GM21723 (cell line): ENCODE results near the gene IDS.
"Not testable (repeated sequence)": the region's sequence is repeated elsewhere in the genome, so short reads cannot be mapped to it uniquely, and the experiment has no call there.

Source experiments
- ATAC-seq: cut with Tn5 transposase; IDR thresholded peaks from one replicate; pipeline ENCODE4 v1.9.1; 2021; ENCODE audit warnings: mild to moderate bottlenecking, moderate library complexity; ENCODE audit not compliant: unreplicated experiment

IDS gene

DNA sequence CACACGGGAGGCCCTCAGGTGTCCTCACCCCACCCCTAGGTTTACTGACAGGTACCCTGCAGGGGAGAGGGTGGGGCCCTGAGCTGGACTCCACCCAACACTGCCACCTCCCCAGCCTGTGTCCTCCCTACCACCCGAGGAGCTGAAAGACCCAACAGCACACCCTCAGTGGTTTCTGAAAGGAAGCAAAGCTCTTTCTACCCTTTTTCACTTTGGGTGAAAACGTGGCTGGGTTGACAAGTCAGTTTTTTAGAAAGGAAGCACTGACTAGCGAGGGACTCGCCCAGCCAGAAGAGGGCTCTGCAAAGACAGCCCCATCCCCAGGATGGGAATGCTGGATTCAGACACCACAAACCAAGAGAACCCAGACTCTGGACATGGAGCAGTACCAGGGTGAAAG is 2.2 kb downstream of the IDS start:
- ATAC-seq = not testable (repeated sequence)

DNA sequence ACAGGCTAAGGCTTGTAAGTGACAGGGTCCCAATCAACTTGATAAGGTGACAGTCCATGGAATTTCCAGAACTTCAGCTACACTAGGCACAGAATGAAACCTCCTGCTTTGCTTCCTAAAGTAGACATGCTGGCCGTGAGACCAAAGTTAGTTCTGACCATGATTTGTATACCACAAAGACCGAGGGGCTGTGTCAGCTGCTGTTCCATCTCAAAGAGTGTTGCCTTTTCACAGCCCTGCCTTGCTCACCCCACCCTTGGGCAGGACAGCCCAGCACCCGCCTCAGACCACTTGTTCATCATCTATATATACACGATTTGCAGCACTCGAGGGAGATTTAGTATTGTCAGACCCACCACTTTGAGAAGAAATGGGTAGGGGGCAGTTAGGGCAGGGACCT is 5.3 kb downstream of the IDS start:
- ATAC-seq = no peak

DNA sequence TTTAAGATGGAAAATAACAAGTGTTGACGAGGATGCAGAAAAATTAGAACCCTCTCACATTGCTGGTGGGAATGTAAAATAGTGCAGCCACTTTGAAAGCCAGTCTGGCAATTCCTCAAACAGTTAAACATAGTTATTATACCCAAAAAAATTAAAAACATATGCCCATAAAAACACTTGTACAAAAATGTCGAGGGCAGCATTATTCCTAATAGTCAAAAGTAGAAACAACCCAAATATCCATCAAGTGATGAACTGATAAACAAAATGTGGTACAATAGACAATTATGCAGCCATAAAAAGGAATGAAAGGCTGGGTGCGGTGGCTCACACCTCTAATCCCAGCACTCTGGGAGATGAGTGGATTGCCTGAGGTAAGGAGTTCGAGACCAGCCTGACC is 6.3 kb downstream of the IDS start:
- ATAC-seq = no peak

DNA sequence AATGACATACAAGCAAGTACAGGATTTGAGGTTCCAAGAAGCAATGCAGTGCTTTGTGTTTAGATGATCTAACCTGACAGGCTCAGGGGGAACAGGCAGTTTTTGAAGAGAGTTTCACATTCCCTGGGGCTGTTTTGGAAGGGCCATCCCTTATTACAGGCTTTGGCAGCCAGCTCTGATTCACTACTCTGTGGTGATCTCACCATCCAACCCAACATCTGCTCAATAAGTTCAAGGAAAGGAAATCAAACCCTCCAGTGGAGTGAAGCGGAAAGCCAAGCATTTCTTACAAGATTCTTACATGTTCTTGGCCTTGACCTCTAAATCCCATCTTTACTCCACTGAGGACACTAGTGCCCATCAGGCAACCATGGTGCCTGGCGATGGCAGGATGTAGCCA is 7.5 kb downstream of the IDS start:
- ATAC-seq = no peak

DNA sequence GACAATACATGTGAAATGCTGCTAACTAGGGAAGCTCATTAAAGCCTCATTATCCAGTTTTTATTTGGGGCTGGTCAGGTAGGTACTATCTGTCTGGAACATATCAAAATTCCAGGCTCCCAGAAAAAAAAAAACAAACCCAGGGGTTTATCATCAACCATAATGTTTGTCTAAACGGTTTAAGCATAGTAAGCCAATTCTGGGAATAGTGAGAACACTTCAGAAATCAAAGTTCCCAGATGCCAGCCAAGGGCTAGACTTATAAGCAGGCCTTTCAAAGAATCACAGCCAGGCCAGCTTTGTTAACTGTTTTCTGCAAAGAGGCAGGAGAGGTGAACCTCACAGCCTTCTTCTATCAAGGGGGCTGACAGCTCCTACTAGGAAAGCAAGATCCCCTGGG is 8.1 kb downstream of the IDS start:
- no peak for ATAC-seq

DNA sequence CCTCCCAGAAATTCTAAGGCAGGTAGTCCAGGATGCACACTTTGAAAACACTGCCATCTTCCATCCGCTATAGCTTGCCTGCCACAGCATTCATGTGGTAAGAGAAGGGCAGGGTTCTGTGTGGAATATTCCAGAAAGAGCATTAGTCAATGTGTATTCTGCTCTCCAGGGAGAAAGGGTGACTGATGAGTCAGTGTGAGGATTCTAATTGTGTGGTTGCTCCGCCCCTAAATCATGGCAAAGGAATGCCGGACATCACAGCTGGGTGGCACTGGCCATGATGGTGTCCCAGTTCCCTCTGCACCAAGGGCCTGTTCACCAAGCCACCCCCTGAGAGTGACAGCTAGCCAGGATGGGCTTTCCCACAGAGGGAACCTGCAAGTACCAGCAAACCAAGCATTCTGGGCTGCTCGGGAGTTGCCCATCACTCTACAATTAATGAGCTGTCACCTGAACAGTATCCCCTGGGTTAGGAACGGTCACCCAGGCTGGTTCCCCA is 9.5 kb downstream of the IDS start:
- ATAC-seq = no peak

DNA sequence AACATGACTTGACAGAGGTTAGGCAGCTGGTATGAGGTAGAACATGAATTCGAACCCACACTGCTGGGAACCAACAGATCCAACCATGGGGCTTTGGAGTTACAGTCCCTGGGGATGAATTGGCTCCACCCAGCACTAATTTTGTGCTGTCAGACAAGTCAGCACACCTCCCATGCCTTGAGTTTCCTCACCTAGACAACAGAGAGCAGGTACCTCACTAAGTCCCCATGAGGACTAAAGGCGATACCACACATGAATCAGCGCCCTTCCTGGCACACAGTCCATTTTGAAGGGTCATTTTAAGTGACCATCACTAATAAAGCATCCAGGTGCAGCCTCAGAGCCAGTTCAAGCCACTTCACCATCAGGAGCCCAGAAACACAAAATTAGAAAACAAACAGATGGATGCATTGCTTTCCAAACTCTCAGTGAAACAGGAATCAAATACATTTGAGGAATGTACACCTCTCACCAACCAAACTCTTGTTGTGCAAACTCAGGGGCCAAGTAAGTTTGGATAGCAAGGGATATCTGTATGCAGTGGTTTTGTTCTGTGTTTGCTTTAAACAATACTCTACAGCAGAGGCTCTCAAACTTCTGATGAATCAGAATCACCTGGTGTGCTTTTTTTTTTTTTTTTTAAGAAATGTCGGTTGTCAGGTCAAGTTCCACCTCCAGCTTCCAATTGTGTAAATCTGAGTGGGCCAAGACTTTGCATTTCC is 10.1 kb downstream of the IDS start:
- ATAC-seq = no peak

DNA sequence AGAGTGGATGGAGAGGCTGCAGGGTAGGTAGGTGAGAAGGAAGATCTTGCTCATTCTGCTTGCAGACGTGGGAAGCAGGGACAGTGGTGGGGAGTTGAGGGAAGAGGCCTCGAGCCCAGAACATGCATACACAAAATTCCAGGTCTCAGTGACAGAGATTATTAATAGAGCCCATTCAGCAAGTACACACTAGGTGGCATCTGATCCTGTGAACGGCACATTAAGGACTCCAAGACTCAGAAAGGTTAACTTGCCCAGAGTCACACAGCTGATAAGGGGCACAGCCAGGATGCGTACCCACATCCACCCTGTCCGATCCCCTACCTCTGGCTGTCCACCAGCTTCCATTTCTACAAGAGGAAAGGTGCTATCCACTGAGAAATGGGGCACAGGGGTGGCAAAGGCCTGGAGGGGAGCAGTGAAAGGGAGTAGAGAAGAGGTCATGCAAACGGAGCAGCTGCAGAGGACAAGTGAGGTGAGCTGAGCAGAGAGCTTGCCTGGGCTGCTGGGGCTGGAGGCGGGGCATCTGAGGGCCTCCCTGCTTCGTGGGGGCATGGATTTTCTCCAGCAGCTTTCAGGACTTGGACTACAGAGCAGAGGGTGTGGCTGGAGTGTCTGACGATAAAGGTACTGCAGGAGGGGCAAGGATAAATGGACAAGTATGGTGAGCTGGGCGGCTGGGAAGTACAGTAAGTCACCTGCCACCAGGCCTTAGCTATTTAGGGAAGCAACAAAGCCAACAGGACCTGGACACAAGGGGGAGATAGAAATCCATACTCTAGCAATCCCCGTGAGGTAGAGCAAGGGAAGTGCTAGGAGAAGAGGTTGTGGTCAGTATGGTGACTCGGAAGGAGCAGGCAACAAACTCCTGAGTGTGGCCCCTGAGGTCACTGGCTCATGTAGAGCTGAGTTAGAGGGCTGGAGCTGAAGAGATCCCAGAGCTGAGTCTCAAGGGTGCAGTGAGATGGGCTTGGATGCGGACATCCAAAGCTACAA is 11.2 kb downstream of the IDS start:
- no peak for ATAC-seq

DNA sequence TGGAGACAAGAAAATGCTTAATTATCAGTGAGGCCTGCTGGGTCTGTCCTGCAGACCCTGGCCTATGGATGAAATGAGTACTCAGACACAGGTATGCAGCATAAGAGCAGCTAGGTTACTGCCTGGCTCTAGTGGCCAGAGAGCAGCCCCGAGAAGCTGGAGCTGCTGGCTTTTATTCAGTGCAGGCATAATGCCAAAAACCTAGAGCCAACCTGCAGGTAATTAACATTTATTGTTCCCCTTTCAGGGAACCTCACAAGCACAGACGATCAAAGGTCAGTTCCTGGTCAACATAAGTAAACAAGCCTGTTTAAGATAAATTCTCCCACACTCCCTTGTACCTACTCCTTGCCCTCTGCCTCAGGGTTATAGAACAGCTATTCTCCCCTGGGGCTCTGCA is 13.3 kb downstream of the IDS start:
- ATAC-seq = no peak

DNA sequence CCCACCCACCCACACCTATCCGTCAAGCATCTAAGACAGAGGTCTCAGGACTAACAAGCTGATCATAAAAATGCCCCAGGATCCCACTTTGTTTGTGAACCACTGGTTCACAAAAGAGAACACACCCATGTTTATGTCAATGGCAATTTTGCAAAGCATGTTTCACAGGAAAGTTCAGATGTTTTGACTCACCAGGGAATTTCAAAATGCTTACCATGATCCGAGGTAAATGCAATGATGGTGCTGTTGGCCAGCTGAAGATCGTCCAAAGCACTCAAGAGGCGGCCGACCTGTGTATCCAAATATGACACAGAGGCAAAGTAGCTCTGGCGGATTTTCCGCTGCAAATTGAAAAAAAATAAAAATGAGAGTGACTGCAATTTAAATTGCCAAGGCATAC is 15.0 kb downstream of the IDS start:
- ATAC-seq = no peak

DNA sequence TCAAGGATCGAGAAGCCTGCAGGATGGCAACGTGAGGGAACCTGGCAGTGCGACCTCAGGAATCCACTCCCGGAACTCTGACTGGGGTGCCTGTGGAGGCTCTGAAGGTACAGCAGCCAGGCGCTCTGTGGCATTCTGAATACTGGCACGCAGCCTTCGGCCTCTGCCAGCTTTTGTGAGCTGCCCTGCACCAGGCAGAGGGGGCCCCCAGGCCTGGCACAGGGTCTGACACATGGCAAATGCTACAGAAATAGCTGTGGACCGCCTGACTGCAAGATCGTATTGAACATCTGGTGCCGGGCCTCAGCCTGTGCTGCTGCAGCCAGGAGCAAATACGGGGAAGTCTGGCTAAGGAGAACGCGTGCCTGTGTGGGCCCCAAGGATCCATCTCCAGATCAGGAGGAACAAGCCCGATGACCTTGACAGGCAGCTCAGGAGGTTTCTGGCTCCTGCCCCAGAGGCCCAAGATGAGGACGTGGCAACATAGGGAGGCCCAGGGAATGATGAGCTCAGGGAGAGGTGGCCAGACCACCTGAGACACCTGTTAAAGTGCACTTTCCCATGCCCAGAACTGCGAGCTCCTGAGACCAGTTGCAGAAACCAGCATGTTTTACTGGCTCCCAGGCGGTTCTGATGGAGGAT is 16.6 kb downstream of the IDS start:
- ATAC-seq = not testable (repeated sequence)

DNA sequence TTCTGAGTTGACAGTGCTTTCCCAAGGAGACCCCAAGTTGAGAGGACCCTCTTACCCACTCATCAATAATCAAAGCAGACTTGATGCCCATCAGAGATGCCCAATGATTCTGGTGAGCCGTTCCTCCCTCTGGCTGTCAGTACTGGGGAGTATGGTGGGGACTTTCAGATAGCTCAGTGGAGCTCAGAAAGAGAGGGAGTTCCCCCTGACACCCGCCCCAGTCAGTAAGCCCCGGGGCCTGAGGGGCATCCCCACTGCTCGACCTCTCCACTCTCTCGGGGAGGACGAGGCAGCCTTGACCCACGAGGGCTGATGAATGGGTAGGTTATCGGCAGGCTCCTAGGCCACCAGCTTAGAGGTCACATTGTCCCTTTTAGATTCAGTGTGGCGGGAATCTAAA is 17.1 kb downstream of the IDS start:
- ATAC-seq = not testable (repeated sequence)

DNA sequence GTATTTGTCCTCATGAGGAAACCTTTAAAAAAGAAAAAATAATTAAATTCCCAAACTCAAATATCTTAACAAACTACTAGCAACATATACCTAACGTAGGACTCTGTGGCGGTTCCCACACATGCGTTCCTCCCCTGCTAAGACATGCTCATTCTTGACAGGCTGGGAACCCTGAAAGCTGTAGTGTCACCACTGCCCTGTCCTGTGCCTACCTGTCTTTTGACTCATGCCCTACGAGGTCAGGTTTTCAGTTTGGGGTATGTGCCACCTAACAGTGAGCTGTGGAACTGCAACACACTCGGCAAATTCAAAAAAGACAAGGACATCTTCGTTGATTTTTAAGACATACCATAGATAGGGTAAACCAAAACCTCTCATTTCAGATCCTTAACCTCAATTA is 17.8 kb downstream of the IDS start:
- no peak for ATAC-seq

DNA sequence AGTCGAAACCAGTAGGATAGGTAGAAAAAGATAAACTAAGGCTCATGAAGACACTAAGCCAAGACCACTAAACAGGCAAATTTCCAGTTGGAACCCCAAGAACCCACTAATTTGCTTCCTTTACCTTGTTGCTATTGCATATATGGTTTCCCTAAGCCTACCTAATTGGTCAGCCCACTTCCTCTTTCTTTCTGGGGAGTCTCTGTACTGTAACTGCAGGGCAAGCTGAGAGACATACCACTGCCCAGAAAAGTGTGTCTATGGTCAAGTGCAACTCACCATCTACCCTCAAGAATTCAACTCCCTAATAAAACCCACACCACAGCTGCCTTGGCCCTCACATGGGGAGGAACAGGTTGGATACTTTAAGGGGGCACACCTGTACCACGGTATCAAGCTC is 28.6 kb downstream of the IDS start:
- no peak for ATAC-seq

DNA sequence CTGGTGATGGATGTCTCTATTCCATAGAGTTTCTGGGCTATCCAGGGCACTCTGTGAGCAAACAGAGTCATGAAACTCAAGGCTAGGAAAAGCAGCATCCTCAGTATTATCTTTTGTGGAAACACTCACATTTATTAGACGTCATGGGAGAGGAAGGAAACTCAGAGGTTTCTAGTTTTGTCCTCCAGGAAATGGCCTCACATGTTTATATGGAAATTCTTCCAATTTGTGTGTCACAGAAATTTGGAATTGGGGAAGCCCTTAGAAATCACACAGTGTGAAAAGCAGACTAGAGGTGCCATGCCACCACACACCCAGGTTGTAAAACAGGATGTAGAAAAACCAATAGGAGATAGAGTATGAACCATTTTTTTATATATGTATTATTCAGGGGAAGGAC is 31.1 kb downstream of the IDS start:
- no peak for ATAC-seq

DNA sequence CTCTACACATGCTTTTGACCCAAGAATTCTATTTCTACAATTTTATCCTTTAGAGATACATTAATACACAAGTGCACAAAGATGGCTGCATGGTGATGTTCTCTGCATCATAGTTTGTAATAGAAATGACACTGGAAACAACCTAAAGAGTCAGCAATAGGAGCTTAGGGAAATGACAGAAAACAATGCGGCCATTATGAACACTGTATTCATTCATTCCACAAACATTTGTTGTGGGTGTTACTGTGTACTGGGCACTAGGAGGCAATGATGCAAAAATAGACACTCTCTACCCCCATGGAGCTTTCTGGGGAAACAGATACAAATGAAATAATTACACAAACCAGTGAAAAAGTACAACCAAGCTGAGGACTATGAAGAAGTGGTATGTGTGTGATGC is 32.0 kb downstream of the IDS start:
- no peak for ATAC-seq

DNA sequence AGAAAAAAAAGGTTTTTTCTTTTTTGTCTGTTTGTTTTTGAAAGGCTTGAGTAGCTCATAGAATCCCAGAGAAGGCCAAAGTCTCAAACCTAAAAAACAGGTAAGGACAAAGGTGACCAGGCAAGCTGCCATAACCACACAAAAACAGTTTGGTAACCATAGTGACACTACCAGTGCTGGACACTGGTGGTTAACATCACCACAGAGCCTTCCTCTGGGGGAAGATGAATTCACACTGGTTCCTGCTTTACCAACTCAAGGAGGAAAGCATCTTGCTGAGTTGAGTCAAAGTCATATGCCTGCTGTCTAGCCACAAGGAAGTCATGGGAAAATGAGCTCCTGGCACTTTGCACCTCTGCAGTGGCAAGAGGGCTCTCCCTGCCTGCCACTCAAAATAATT is 32.5 kb downstream of the IDS start:
- no peak for ATAC-seq

DNA sequence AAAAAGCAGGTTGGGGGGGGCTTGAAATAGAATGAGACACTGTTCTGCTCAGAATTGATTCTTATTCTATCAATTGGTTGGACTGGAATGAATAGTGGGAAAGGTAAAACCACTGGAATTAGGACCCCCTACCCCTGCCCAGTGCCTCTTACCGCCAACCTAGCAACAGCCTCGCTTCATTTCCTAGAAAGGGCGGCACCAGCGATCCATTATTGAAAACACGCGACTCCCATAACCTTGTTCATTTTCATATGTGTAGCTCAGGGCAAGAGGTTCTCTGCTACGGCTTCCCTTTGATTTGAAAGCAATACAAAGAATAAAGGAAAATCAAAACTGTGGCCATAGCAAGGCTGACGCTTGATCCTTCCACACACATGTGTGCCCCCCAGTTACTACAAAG is 33.7 kb downstream of the IDS start:
- no peak for ATAC-seq

DNA sequence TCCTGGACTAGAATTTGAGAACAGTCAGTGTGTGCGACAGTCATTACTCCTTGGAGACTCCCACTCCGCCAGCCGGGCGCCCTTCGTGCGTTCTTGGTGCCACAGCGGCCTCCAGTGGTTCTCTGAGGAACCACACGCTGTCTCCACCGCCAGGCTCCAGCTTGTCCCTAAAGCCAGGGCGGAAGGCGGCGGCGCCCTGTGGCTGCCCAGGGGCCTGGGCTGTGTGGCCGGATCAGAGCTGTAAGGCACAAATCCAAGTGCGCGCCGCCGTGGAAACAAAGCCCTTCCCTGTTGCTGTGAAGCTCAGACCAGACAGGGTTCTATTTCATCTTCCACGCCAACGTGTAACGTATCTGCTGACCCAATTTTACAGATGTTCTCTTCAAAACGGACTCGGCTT is 34.2 kb downstream of the IDS start:
- ATAC-seq = peak; percentile 93

DNA sequence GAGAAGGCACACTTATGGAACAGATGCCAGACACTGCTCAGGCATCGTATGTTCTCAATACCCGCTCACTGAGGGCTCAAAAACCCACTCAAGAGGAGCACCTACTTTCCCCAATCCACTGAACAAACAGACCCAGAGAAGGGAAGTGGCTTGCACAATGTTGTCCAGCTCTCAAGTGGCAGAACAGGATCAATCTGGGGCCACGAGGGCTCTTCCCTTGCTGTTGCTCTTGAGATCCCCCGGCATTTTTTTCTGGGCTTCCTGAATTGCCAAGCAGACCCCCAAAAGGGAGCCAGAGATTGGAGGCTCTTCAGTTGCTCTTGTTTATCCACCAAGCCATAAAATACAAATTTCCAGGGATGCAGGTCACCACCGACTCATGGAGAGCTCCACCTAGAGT is 35.7 kb downstream of the IDS start:
- ATAC-seq = no peak

DNA sequence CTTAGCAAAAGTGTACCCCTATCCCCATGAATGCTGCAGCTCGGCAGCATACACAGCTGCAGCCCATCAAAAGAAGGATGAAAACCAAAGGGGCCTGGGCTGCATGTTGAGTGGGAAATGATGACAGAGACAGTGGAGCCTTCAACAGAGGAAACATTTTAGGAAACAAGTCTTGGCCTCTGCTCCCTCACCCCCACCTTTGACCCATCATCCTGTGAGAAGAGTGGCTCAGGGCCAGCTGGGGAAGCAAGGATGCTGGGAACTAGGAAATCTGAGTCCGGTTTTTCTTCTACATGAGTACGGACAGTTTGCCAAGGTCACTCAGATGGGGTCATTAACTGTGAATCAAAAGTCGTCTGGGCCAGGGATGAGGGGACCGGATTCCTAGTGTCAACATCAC is 37.2 kb downstream of the IDS start:
- ATAC-seq = no peak

DNA sequence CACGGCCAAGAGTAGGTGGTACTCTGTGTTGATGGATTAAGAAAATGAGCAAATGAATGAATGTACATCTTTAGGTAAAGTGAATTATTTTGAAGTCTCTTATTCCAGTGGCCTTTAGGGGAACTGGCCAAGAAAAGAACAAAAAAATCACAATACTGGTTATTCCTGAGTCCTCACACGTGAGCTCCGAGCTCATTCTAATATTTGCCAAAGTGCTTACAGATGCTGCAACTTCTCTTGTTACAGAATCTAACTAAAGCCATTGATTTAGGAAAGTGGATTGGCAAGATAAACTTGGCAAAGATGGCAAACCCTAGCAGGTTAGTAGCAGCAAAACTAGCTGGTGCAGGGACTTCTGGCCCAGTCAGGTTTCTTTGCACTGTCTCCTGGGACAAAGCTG is 37.6 kb downstream of the IDS start:
- no peak for ATAC-seq
